GM18951 (cell line): ENCODE results near the gene ISCU.

Experiments
- POLR2A ChIP-seq: IDR thresholded peaks from 4 replicates; pipeline ENCODE4 v1.6.1; 2011; ENCODE audit warnings: mild to moderate bottlenecking; ENCODE audit not compliant: insufficient read length, insufficient read depth; ENCODE audit errors: extremely low read depth
- in situ Hi-C: fragments of 300-500 bp; cut with MboI; formaldehyde crosslinking; loops from one replicate; pipeline ENCODE4 v1.12.0; 2022; ENCODE audit warnings: low sequenced_read_pairs, mixed read lengths, inconsistent platforms; ENCODE audit not compliant: unreplicated experiment

ISCU gene

GRCh38 chr12:108559007-108559655 lies 3.3 kb upstream of the ISCU start:
- in situ Hi-C loops, result no loop called here

DNA sequence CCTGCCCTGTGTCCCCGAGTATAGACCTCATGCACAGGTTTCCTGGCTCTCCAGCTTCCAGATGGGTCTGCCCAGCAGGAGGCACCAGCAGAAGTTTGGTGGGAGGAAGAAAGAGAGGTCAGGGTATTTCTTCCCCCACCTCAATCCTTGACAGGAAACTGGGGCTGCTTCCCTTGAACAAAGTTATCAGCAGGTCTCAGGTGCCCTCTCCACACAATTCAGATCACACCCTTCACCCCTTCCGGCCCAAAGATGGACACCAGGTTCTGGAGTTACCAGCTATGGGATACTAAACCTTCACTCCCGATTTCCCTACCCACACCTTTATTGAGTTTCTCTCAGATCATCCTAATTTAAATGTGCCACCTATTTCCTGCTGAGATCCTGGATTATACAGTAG lies 2.6 kb upstream of the ISCU start:
- TF ChIP-seq POLR2A, result no peak
- in situ Hi-C loops, result loop anchor here (10.0 kb wide), 1 partner anchor 245 kb away; no protein-coding TSS in a partner anchor

More at GRCh38 chr12:108559007-108559655, 3.3 kb upstream of the ISCU start:
- no peak for TF ChIP-seq POLR2A

- in situ Hi-C loops, result loop anchor here (10.0 kb wide), 1 partner anchor 244 kb away; no protein-coding TSS in a partner anchor
- no peak for TF ChIP-seq POLR2A
These were observed 2.1 kb upstream of the ISCU start for GRCh38 chr12:108560321-108560721.

- in situ Hi-C loops, result loop anchor here (10.0 kb wide), 1 partner anchor 244 kb away; no protein-coding TSS in a partner anchor
- peak; percentile 78 for TF ChIP-seq POLR2A
These were observed 1.4 kb upstream of the ISCU start, which contains the start of gene SART3 for GRCh38 chr12:108560752-108561719. Gene SART3, minus strand, starts transcription at chr12:108561173. Its CDS starts 19 bp downstream, at chr12:108561154.

DNA sequence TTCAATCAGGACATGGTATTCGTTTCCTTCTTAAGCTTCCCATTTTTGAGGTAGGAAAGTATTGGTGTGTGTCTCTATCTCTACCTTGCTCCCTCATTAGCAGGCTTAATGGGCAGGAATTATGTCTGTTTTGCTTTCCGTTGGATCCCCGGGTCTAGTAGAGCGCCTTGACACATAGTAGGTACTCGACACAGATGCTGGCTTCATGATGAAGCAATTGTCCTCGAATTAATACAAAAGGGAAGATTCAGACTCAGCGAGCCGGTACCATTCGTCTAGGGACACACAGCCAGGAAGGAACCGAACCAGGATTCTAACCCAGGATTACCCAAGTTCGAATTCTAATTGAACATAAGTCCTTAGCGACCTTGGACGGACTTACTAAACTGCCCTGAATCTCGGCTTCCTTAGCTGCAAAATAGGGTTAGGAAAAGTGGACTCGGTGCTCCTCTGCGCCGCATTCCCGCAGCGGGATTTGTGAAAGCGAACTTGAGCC lies 496 bp upstream of the ISCU start:
- no peak for TF ChIP-seq POLR2A
- in situ Hi-C loops, result loop anchor here (10.0 kb wide), 1 partner anchor 243 kb away; no protein-coding TSS in a partner anchor

DNA sequence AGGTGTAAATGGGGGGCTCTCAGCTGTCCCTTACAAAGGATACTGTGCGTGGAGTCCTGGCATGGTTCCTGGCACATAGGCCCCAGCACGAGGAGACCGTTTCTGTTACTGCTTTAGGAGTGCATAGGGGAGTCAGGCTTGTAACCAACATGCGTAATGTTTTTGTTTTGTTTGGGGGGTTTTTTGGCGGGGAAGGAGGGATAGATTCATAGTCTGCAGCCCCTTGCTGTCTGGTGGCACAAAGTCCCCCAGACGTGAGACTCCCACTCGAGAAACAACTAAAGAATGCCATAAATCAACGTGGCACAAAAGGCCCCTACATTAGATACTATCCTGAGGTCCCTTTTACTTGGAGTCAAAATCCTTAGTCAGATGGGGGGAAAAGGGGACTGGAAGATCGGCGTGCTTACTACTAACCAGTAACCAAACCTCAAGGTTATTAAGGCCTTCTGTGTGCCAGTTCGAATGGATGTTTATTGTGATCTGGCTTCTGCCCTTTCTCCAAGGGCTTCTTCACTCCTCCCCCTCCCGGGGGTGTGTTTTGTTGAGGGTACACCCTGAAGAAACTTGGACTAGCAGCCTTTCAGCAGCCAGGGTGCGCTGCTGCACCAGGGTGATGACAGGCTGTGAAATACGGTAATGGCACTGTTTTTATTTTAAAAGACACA lies 874 bp downstream of the ISCU start:
- in situ Hi-C loops, result loop anchor here (10.0 kb wide), 1 partner anchor 242 kb away; no protein-coding TSS in a partner anchor
- TF ChIP-seq POLR2A, result peak; percentile 49

DNA sequence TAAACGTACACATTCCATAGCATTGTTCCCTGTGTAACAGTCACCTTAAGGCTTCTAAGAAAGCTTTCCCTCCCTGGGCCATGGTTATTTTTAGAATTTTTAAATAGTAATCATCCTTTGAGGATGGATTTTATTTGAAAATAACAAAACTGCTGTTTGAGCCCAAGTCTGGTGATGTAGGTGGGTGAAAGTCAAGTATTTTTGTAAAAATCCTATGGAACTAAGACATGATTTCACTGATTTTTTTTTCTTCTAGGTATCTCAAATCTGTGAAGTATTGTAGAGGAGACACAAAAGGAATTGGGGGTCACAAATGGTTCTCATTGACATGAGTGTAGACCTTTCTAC lies 1.4 kb downstream of the ISCU start:
- TF ChIP-seq POLR2A, result no peak
- in situ Hi-C loops, result loop anchor here (10.0 kb wide), 1 partner anchor 241 kb away; no protein-coding TSS in a partner anchor

DNA sequence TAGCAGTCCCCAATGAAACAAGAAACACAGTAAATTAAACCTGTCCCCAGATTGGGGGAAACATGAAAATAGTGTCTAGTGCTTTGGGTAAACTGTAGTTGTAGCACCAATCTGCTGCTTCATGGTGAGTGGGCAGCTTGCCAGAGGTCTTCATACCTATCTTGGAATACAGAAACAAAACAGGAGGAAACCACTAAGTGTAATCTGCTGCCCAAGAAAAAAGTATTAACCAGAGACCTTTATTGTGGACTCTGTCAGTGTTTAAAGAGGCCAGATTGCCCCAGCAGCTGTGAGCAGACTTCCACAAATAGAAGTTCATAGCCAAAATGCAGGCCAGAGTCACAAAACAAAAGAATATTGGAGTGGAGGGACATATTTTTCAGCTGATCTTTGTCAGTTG lies 2.3 kb downstream of the ISCU start:
- in situ Hi-C loops, result loop anchor here (5.0 to 10.0 kb wide), 2 partner anchors 53 to 240 kb away; no protein-coding TSS in a partner anchor
- no peak for TF ChIP-seq POLR2A

DNA sequence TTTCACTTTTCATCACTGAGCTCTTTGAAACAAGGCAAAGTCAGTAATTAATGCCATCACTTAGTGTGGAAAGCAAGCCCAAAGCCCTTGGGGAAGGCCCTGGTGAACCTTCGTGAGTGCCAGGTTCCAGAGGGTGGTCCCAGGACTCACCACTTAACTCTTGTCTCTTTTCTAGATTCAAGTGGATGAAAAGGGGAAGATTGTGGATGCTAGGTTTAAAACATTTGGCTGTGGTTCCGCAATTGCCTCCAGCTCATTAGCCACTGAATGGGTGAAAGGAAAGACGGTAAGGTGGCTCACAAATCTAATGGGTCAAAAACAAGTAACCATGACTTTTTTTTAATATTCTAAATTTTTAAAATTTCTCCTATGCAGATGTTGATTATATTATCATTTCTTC lies 2.8 kb downstream of the ISCU start:
- TF ChIP-seq POLR2A, result no peak

GRCh38 chr12:108565976-108566375 lies 3.6 kb downstream of the ISCU start:
- in situ Hi-C loops, result loop anchor here (5.0 to 10.0 kb wide), 2 partner anchors 51 to 239 kb away; no protein-coding TSS in a partner anchor
- peak; percentile 46 for TF ChIP-seq POLR2A

More for the DNA sequence above, 2.8 kb downstream of the ISCU start:
- in situ Hi-C loops, result loop anchor here (5.0 to 10.0 kb wide), 2 partner anchors 52 to 240 kb away; no protein-coding TSS in a partner anchor

GRCh38 chr12:108566452-108566851 lies 4.1 kb downstream of the ISCU start:
- in situ Hi-C loops, result loop anchor here (5.0 to 10.0 kb wide), 2 partner anchors 51 to 238 kb away; no protein-coding TSS in a partner anchor
- TF ChIP-seq POLR2A, result no peak
